ENCODE measurements around the gene SOX5.

Gene SOX5

GRCh38 chr12:23671881-23672280 is 277.6 kb downstream of the SOX5 start:
- DNase-seq: no peak

- no peak for DNase-seq
These were observed 278.8 kb downstream of the SOX5 start for GRCh38 chr12:23670684-23671083.

DNA sequence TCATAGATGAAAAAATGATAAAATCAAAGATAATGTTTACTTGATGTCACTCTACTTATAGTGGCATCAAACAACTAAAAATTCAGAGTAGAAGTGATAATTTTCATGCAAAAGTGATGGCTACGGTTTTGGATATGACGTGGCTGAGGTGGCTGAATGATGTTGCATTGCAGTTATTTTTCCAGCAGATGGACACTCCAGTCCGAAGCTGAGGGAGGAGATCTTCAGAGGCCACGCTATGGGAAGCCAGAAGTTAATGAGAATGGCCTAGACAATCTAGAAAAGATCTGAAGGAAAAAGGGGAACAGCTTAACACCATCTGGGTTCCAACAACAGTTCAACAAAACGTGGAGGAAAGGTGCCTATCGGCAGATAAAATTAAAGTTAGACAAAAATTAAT is 279.8 kb downstream of the SOX5 start:
- no peak for DNase-seq

DNA sequence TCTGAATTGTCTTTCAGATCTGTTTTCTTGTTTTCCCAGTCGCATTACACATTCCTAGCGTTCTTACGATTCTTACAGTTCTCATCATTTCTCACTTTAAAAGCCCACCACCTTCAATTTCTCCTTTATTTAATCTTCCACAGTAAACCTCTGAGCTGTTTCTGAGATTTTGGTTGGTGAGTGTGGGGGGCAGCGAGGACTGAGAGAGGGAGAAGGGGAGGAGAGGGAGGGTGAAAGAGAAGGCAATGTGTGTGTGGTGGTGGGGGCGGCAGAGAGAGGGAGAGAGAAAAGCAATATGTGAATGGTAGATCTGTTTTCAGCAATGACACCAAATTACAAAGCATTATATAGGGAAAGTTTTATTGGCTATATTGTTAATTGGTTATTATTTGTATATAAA is 282.6 kb downstream of the SOX5 start:
- DNase-seq: no peak

GRCh38 chr12:23662966-23663365 is 286.5 kb downstream of the SOX5 start:
- DNase-seq: no peak

DNA sequence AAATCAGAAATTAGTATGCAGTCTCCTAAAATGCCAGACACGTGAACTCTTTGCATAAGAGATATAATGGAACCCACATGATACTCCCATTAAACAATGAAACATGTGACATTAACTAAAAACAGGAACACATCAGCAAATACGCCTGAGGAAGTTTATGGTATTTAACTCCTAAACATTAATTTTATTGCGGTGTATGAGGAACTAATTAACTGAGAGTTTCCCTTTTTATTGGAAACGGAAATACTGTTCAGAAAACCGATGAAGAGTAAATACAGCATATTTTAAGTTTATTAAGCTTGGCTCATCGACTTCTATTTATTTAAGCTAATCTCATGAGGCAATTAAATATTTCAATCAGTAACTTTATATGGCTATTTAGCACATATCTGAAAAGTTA is 290.3 kb downstream of the SOX5 start:
- DNase-seq: no peak

DNA sequence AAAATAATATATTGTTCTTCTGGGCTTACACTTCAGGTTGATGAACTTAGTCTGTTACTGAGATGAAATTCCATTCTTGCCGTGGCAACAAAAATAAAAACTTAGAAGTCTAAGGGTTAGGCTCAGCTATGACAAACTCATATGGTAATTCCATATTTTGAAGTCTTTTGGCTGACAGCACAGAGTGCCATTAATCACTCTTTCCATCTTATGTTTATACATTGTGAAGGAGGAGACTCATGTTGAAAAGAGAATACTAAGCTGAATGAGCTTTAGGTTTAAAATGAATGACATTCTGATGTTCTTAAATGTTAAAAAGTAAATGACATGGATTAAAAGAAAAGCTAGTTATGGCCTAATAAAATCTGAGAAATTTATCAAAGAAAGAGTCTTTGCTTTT is 291.9 kb downstream of the SOX5 start:
- no peak for DNase-seq

DNA sequence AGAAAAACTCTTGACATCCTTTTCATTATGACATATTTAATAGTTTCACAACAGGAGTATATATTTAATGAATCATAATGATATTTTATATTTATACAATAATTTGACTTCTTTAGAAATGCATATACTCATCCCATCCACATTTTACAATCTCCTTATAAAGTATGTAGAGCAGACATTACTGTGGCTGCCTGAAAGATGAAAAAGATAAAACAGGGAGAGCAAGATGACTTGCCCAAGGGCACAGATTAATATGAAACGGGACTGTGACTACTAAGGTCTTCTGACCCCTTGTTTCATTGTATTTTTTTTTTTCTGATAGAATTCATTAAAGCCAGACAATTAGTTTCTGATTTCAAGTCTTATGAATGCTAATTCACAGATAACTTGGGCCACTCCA is 293.6 kb downstream of the SOX5 start:
- no peak for DNase-seq

DNA sequence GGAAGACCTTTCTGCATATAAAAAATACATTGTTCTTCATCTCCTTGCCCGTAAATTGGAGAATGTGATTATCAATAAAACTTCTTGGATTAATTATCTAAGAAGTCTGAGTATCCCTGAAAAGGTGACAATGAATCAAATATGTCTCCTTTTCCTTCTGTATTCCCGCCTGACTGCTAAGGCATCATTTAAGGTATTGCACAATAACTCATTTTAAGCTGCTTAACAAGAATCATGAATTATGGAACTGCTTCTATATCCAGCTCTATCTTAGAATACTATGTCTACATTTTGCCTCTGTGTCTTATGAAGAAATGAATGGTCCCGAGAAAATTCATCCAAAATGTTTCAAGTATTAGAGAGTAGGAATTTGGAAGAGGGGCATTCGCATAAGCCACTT is 294.4 kb downstream of the SOX5 start:
- DNase-seq: no peak

DNA sequence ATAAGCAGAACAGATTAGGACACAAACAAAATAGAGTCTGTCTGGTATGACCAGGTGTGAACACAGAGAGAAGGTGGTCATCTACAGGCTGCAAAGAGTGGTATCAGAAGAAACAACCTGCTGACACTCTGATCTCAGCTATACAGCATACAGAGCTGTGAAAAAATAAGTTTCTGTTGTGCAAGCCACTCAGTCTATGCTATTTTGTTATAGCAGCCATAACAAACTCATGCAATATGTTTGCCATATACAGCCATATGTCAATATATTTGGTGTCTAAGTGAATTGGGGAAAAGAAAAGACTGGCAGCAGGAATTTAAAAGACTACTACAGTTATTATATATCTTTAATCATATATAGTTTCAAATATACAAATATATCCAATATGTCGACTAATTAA is 300.9 kb downstream of the SOX5 start:
- no peak for DNase-seq

- peak; percentile 16 for DNase-seq
These were observed 308.7 kb downstream of the SOX5 start for GRCh38 chr12:23640754-23641153.

GRCh38 chr12:23634344-23634743 is 315.1 kb downstream of the SOX5 start:
- no peak for DNase-seq

GRCh38 chr12:23631786-23632377 is 317.6 kb downstream of the SOX5 start:
- DNase-seq: no peak

DNA sequence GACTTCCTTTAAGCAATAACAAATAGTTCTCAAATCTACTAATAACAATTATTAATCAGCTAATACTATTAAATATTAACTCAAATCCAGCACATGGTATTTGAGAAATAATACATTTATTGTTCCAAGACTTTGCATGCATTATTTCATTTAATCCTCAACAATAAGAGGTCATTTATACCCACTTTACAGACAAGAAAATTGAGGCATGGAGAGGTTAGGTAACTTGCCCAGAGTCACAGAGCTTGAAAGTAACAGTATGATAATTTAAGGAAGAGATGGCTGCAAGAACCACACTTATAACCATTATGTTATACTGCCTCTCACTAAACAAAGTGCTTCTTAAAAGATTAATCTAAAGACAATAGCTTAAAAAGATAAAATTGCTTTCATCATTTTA is 318.9 kb downstream of the SOX5 start:
- DNase-seq: no peak

GRCh38 chr12:23628806-23629205 is 320.7 kb downstream of the SOX5 start:
- DNase-seq: no peak

GRCh38 chr12:23626791-23627190 is 322.7 kb downstream of the SOX5 start:
- no peak for DNase-seq

GRCh38 chr12:23621900-23622299 is 327.6 kb downstream of the SOX5 start:
- no peak for DNase-seq

DNA sequence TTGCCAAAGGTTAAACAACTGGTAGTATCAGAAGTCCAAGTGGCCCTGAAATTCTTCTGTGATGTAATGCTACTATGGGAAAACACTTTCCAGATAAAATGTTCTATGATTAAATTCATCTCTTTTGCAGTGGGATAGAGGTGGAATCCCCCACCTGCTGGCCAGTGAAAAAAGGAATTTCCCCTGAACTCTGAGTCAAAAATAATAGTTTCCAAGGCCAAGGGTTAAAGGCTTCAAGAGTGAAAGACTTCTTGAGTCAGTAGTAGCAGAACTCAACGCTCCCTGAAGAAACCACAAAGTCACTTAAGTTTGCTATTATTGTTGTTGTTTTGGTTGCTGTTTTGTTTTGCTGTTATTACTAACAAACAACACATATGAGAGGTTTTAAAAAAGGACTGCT is 330.8 kb downstream of the SOX5 start:
- DNase-seq: no peak

DNA sequence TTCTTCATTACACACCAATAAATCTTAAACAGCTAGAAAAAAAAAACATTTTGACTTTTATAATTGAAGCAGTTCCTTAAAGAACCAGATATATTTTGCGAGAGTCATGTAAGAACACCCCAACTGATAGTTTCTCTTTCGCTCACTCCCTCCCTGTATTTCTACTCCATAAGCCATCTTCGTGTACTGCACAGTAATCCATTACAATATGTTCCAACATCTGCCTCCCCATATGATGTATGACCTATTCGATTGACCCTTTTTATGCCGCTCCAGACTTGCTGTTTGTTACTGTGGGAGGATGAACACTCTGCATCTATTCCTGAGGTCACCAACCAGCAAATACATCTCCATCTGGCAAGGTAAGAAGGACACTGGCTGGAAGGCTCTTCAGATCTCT is 331.7 kb downstream of the SOX5 start:
- peak; percentile 96 for DNase-seq

- no peak for DNase-seq
These were observed 335.2 kb downstream of the SOX5 start for GRCh38 chr12:23614280-23614679.

DNA sequence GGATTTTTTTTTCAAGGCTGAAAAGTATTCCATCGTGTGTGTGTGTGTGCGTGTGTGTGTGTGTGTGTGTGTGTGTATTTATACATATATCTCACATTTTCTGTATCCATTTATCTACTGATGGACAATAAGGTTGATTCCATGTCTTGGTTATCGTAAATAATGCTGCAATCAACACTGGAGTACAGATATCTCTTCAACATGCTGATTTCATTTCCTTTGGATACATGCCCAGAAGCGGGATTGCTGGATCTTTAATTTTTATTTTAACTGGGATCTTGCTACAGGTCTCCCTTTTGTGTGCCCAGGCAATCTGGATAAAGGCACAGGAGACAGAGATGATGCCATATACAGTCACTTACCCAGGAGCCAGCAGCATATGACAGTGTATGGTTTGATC is 338.1 kb downstream of the SOX5 start:
- no peak for DNase-seq

DNA sequence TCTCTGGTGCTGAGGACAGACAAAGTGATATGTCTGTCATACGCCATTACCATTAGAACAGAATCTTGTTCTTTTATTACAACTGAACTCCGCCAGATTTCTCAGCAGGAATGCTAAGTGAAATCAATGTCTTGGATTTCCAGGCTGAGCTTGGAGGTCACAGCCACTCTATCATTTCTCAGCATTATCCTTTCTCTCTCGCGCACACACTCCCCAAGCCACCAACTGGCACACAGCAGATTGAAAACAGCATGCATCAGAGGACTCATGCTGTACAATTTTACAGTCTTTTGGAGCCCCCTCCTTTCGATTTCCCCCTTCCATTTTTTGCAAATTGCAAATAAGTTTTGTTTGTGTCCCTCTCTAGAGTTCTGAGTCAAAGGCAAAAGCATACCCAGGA is 348.6 kb downstream of the SOX5 start:
- DNase-seq: no peak

DNA sequence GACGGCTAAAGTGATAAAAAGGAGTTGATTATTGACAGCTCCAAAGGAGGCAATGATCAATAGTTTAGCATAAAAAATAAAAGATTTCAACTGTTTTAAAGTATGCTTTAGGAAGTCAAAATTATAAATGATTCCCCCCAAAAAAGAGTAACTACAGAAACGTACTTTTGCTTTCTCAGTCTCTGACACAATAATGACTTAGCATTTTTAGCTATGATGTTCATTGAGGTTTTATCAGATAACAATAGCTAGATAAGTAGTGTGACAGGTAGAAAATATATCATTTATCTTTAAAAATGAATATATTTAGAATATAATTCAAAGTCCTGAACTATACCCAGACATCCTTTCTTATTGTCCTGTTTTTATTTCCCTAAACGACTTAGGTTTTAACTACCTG is 352.9 kb downstream of the SOX5 start:
- no peak for DNase-seq

DNA sequence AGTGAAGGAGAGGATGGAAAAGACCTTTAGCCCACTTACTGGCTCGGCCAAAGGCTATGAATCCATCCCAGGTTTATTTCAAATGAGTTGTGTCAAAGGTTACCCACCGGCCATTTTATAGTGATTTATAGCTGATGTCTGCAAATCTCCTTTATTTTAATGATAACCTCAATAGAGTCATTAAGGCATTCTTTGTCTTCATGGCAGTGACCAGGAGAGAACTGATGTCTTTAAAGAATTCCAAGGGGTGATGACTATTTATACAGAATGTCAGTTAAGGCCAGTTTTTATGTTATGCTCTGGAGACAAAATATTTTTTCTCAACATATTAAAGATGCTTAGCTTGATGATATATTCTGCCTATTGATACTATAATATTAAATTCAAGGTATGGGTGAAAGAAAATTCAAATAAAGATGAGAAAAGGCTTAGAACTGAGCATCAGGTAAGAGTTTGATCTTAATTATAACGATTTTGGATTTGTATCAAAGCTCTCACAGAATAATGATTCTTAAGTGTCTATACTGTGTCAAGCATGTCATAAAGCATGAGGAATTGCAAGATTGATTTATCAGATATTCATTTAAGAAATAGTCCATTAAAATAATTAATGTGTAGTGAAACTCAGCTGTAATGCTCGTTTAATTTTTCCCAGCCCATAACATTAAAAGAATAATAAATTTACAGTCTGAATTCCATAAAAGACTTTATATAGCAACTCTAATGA is 361.5 kb downstream of the SOX5 start:
- no peak for DNase-seq

DNA sequence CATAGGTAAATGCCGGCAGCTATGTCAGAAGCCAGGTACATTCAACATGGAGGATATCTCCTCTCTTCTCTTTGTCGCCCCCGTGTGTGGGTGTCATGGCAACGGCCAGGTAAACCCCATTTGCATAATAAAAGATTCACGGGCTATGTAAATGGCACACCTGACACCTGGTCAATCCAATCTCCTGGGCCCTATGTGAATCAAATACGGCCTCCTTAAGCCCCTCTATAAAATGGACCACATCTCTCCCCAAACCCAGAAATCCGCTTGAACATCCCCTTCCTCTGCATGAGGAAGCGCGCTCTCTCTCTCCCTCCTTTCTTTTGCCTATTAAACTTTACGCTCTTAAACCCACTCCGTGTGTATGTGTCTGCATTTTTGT is 363.7 kb downstream of the SOX5 start:
- DNase-seq: no peak
